HepG2 (cell line): ENCODE measurements around the gene NMBR. TPM values are rescaled to one million over a fixed set of nuclear protein-coding genes. Genes with fewer than 3 reads are reported as not detected.

Experiments
- FOXM1 ChIP-seq: sonication (generic); formaldehyde crosslinking; IDR thresholded peaks from 2 replicates; pipeline ENCODE4 v1.5.0; 2020; ENCODE audit warnings: missing genetic modification reagents
- JDP2 ChIP-seq: sonication (generic); formaldehyde crosslinking; IDR thresholded peaks from 2 replicates; pipeline ENCODE4 v1.8.1; 2022; ENCODE audit warnings: missing genetic modification reagents, borderline replicate concordance
- MBD4 ChIP-seq: IDR thresholded peaks from 2 replicates; pipeline ENCODE4 v1.6.1; 2012; ENCODE audit warnings: low read length, inconsistent platforms, borderline replicate concordance
- NFKB2 ChIP-seq: sonication (generic); formaldehyde crosslinking; IDR thresholded peaks from 2 replicates; pipeline ENCODE4 v1.4.0; 2020; ENCODE audit warnings: missing genetic modification reagents, borderline replicate concordance
- NFKBIZ ChIP-seq: IDR thresholded peaks from 2 replicates; pipeline ENCODE4 v1.6.1; 2018; ENCODE audit warnings: missing genetic modification reagents, missing compliant biosample characterization
- PAX8 ChIP-seq: sonication (generic); formaldehyde crosslinking; IDR thresholded peaks from 2 replicates; pipeline ENCODE4 v1.8.0; 2022; ENCODE audit warnings: mild to moderate bottlenecking, missing genetic modification reagents, borderline replicate concordance
- PHF8 ChIP-seq: sonication (generic); formaldehyde crosslinking; IDR thresholded peaks from 2 replicates; pipeline ENCODE4 v1.5.0; 2020; ENCODE audit warnings: missing genetic modification reagents
- PTBP1 ChIP-seq: fragments of 200-400 bp; formaldehyde crosslinking; IDR thresholded peaks from 2 replicates; pipeline ENCODE4 v1.6.1; 2018; ENCODE audit warnings: low read length, low read depth; ENCODE audit not compliant: poor library complexity, severe bottlenecking
- RFX1 ChIP-seq: fragments of 450-650 bp; IDR thresholded peaks from 2 replicates; pipeline ENCODE4 v1.6.1; 2017
- ZNF296 ChIP-seq: sonication (generic); formaldehyde crosslinking; conservative IDR thresholded peaks from 2 replicates; pipeline ENCODE4 v1.5.0; 2020; ENCODE audit warnings: mild to moderate bottlenecking, missing genetic modification reagents
- ZNF331 ChIP-seq: sonication (generic); formaldehyde crosslinking; IDR thresholded peaks from 2 replicates; pipeline ENCODE4 v1.4.0; 2020; ENCODE audit warnings: missing genetic modification reagents
- ZNF503 ChIP-seq: sonication (generic); formaldehyde crosslinking; IDR thresholded peaks from 2 replicates; pipeline ENCODE4 v1.4.0; 2020; ENCODE audit warnings: missing genetic modification reagents
- ZNF704 ChIP-seq: sonication (generic); formaldehyde crosslinking; IDR thresholded peaks from 2 replicates; pipeline ENCODE4 v1.8.1; 2023; ENCODE audit warnings: mild to moderate bottlenecking, inconsistent platforms, moderate library complexity, missing genetic modification reagents, borderline replicate concordance
- ZNF713 ChIP-seq: sonication (generic); formaldehyde crosslinking; IDR thresholded peaks from 2 replicates; pipeline ENCODE4 v1.4.0; 2020; ENCODE audit warnings: mild to moderate bottlenecking, missing genetic modification reagents
- ZNF773 ChIP-seq: sonication (generic); formaldehyde crosslinking; IDR thresholded peaks from 2 replicates; pipeline ENCODE4 v1.4.0; 2020; ENCODE audit warnings: missing genetic modification reagents, borderline replicate concordance
- polyA plus RNA-seq, 8 experiments: library from polyadenylated mRNA; depleted of rRNA in 3 of 8; stranded (reverse) in 7 of 8; unstranded in 1 of 8; fragments of >200 nt; fragmentation: Illumina TruSeq in 4 of 8; extraction: Trizol in 4 of 8; gene quantifications; 2 replicates each; pipeline versions ENCODE4 v1.2.1 to v1.2.3, GENCODE V29; 2011 to 2016; ENCODE audit warnings: low read depth in 4 of 8, missing spikeins in 1 of 8, mixed read lengths in 1 of 8; ENCODE audit not compliant: insufficient read depth in 1 of 8
- total RNA-seq, 5 experiments: library from RNA; depleted of rRNA; stranded (reverse); fragments of >200 nt; fragmentation: Illumina TruSeq; extraction: Trizol; gene quantifications; 2 replicates each; pipeline ENCODE4 v1.2.3, GENCODE V29; 2016; ENCODE audit warnings: low read depth in 1 of 5
- TF ChIP-seq, protein P1 (sequence below): sonication (generic); formaldehyde crosslinking; IDR thresholded peaks from 2 replicates; pipeline ENCODE4 v1.4.0; 2020; ENCODE audit warnings: mild to moderate bottlenecking, missing genetic modification reagents
- TF ChIP-seq, protein P2 (sequence below): fragments of 450-650 bp; IDR thresholded peaks from 2 replicates; pipeline ENCODE4 v1.6.1; 2017; ENCODE audit warnings: mild to moderate bottlenecking

NMBR gene
- total and polyA plus RNA-seq, 2 of the 13 experiments (the other 11 are each of a cell fraction or from before 2014, with no cell fraction given): not detected

GRCh38 chr6:142146828-142147662, at the start of gene NMBR, which contains the start of gene VTA1 (continued):
- TF ChIP-seq PHF8 (peak; percentile 99), PAX8 (CRISPR knock-in tag) (0 out of 2 replicates have a peak, but pooled peaks have one; percentile 53), FOXM1 (CRISPR knock-in tag) (0 out of 2 replicates have a peak, but pooled peaks have one; percentile 29), MBD4 (no peak), ZNF713 (CRISPR knock-in tag) (peak; percentile 99), NFKB2 (CRISPR knock-in tag) (peak; percentile 96; the same call in 1 of the 2 replicates), RFX1 (peak; percentile 94), ZNF704 (CRISPR knock-in tag) (no peak; the same call in 1 of the 2 replicates), PTBP1 (peak; percentile 79), NFKBIZ (CRISPR knock-in tag) (no peak; the same call in 1 of the 2 replicates), ZNF503 (CRISPR knock-in tag) (no peak; the same call in none of the 2 replicates), ZNF296 (CRISPR knock-in tag) (no peak), ZNF331 (CRISPR knock-in tag) (peak; percentile 97), JDP2 (no peak), ZNF773 (CRISPR knock-in tag) (no peak)
- TF ChIP-seq, protein P1, sequence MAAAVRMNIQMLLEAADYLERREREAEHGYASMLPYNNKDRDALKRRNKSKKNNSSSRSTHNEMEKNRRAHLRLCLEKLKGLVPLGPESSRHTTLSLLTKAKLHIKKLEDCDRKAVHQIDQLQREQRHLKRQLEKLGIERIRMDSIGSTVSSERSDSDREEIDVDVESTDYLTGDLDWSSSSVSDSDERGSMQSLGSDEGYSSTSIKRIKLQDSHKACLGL: peak; percentile 89
- TF ChIP-seq, protein P2, sequence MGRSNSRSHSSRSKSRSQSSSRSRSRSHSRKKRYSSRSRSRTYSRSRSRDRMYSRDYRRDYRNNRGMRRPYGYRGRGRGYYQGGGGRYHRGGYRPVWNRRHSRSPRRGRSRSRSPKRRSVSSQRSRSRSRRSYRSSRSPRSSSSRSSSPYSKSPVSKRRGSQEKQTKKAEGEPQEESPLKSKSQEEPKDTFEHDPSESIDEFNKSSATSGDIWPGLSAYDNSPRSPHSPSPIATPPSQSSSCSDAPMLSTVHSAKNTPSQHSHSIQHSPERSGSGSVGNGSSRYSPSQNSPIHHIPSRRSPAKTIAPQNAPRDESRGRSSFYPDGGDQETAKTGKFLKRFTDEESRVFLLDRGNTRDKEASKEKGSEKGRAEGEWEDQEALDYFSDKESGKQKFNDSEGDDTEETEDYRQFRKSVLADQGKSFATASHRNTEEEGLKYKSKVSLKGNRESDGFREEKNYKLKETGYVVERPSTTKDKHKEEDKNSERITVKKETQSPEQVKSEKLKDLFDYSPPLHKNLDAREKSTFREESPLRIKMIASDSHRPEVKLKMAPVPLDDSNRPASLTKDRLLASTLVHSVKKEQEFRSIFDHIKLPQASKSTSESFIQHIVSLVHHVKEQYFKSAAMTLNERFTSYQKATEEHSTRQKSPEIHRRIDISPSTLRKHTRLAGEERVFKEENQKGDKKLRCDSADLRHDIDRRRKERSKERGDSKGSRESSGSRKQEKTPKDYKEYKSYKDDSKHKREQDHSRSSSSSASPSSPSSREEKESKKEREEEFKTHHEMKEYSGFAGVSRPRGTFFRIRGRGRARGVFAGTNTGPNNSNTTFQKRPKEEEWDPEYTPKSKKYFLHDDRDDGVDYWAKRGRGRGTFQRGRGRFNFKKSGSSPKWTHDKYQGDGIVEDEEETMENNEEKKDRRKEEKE: no peak
- TF ChIP-seq, all 625 proteins: peak for 411
